ENCODE data around the gene SETMAR.

DNA sequence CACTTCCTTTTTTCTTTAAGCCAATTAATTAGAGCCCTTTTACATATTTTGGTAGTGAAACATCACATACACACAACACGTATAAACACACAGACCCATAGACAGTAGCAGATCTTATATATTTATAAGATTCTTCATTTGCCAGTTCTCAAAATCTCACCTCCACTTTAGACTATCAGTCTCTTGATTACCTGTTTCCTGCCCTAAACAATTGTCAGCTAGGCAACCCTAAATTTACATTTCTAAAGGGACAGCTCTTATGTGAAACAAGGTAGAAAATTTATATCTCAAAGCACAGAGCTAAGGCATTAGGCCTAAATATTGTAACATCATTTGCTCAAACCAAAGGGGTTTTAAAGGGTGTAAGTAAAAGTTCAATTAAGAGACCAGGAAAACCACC, 28.9 kb downstream of the SETMAR start:
- TF ChIP-seq, protein P1, sequence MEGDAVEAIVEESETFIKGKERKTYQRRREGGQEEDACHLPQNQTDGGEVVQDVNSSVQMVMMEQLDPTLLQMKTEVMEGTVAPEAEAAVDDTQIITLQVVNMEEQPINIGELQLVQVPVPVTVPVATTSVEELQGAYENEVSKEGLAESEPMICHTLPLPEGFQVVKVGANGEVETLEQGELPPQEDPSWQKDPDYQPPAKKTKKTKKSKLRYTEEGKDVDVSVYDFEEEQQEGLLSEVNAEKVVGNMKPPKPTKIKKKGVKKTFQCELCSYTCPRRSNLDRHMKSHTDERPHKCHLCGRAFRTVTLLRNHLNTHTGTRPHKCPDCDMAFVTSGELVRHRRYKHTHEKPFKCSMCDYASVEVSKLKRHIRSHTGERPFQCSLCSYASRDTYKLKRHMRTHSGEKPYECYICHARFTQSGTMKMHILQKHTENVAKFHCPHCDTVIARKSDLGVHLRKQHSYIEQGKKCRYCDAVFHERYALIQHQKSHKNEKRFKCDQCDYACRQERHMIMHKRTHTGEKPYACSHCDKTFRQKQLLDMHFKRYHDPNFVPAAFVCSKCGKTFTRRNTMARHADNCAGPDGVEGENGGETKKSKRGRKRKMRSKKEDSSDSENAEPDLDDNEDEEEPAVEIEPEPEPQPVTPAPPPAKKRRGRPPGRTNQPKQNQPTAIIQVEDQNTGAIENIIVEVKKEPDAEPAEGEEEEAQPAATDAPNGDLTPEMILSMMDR (IDR thresholded peaks at IDR 0.05), result no peak
- TF ChIP-seq POLR2A (IDR thresholded peaks at IDR 0.05), result no peak
